Hematopoietic multipotent progenitor cell treated with erythropoietin and hydrocortisone succinate and interleukin-3 and kit ligand, for 8 days (in vitro differentiated cells): ENCODE data around the gene RBM15.
A peak's percentile ranks its signal among the peaks of the same experiment; 100 is the strongest.

ENCODE experiments used
- DNase-seq: peaks from one replicate; pipeline ENCODE4 v3.0.0-alpha.2; 2015

Gene RBM15

DNA sequence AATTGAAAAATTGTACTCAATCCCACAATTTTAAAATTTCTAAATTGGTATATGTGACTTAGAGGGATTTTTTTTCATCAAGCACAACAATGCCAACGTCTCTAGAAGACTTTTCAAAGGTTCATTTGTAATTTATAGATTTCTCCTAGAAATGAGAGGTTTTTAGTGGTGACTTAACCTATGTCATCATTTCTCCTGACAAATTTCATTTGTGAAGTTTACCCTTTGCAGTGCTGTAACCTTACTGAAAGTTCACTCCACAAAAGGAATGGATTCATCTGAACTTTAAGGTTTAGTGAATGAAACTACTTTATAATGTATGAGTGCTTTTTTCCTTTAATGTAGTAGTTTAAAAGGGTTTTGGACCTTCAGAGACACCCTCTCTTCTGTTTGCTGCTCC, 16.1 kb downstream of the RBM15 start:
- DNase-seq, result no peak

DNA sequence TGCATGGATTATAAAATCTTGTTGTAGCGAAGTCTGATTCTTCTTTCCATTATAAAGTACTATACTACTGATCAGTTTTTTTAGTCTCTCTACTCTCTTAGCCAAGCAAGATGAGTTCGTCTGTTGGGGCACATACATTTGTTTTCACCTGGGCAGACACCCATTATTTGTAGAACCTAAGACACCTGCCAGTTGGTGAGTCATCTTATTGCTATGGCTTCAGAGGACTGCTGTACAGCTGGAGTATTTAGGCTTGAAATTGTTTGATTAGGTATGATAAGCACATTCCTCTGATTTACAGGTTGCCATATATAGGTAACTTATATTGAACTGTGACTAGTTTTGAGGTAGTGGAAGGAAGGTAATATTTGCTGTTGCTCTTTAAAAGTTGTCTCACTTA, 17.2 kb downstream of the RBM15 start:
- no peak for DNase-seq

DNA sequence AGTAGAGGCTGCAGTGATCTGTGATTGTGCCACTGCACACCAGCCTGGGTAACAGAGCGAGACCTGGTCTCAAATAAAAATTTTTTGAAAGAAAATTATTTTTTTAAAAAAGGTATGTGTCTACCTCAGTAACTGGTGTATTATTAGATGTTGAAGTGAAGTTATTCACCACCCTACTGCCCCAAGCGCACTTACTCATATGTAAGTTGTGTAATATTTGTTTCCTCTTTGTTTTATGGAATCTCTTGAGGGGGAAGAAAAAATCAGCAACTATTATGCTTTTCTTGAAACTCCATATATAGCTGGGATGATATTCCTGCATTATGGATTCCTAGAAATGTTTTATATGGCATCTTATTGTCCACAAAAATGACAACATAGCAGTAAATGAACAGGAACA, 21.3 kb downstream of the RBM15 start:
- no peak for DNase-seq

DNA sequence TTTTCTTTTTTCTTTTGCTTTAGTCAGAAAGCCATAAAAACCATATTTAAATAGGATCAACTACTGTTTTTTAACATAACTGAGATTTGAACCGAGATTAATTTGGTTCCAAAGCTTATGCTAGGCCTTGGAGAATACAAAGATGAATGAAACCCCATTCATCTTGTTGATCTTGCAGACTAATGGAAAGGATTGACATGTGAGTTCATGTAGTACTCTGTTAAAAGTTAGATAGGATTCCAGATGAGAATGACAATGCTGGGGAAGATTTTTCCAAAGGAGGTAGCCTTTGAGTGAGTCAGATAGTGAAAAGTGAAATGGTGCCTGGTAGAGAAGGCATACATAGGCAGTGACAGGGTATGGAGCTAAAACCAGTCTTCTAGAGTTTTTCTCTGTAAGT, 22.7 kb downstream of the RBM15 start:
- no peak for DNase-seq

DNA sequence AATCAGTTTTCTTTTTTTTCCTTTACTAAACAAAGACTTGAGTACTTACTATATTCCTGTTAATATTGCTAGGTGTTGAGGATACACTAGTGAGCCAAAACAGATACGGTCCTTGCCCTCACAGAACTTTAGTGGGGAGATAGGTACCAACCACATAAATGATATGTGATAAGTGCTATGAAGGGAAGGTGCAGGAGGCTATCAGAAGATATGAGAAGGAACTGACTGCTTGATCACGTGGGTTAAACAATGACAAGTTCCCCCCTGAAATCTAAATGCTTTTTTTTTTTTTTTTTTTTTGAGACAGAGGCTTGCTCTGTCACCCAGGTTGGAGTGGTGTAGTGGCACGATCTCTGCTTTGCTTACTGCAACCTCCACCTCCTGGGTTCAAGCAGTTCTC, 25.0 kb downstream of the RBM15 start:
- DNase-seq, result peak; percentile 70

DNA sequence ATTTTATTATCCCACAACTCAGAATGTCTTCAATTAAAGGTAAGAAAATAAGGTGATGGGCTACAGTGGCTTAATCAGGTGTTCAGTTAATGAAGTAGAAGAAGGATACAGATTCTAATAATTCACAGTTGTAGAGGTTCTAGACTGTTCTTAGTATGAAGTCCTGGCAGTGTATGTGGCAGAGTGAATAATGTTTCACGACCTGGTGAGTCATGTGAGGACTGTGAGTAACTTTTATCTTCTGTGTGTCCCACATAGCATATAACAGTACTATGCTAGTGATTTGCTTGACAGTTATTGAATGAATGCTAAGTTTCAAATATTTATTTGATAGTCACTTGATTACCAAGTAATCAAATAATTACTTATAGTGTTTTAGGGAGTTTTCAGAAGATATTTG, 31.6 kb downstream of the RBM15 start:
- DNase-seq, result peak; percentile 18

DNA sequence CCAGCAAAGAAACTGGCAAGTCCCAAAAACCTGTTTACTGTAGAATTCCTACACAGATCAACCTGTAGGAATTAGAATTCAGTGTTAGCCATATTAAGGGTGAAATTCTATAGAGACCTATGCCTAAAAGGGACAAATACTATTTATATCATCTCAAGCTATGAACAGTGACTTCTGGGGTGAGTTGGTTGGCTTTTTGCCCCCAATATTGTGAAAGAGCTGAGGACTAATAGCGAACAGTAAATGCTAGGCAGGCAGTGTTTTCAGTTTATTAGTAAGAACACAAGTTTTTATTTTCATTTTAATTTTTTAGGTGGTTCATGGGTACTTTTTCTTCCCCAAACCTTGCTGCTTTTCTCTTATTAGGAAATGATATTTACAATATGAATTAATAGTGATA, 36.3 kb downstream of the RBM15 start:
- no peak for DNase-seq

DNA sequence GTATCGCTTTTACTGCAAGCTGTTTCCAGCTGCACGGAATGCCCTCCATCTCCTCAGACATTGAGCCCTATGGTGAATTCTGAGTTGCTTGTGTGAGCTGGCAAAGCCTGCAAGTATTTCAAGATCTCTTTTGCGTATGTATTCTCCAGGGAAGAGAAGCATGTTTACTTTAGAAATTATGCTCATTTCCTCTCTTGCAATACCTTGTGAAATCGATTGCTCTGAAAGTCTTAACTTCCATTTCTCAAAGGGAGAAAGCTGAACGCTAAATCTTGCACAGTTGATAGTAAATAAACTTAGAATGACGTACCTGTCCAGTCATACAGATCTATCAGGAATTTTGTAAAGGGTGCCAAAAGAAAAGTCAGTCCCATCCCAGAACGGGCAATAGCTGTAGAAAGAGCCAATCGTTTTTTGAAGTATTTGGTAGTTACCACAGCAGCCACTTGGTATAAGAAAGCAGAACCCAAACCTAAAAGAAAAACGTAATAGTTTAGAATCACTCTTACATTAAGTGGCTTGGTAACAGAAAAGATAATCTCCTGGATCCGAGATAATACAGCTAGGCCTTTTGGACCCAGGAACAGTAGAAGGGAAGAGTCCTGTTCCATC, 41.6 kb downstream of the RBM15 start:
- no peak for DNase-seq

DNA sequence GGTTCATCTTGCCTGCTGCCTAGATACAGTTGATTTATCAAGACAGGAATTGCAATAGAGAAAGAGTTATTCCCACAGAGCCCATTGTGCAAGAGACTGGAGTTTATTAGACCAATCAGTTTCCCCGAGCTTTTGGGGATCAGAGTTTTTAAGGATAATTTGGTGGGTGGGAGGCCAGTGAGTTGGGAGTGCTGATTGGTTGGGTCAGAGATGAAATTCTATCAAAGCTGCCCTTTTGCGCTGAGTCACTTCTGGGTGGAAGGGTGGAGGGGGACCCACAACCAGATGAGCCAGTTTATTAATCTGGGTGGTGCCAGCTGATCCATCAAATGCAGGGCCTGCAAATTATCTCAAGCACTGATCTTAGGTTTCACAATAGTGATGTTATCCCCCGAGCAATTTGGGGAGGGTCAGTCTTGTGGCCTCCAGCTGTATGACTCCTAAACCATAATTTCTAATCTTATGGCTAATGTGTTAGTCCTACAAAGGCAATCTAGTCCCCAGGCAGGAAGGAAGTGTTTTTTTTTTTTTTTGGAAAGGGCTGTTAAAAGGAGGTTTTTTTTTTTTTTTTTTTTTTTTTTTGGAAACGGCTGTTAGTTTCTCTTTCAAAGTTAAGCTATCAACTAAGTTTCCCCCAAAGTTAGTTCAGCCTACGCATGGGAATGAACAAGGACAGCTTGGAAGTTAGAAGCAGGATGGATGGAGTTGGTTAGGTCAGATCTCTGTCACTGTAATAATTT, 44.2 kb downstream of the RBM15 start:
- DNase-seq, result no peak

DNA sequence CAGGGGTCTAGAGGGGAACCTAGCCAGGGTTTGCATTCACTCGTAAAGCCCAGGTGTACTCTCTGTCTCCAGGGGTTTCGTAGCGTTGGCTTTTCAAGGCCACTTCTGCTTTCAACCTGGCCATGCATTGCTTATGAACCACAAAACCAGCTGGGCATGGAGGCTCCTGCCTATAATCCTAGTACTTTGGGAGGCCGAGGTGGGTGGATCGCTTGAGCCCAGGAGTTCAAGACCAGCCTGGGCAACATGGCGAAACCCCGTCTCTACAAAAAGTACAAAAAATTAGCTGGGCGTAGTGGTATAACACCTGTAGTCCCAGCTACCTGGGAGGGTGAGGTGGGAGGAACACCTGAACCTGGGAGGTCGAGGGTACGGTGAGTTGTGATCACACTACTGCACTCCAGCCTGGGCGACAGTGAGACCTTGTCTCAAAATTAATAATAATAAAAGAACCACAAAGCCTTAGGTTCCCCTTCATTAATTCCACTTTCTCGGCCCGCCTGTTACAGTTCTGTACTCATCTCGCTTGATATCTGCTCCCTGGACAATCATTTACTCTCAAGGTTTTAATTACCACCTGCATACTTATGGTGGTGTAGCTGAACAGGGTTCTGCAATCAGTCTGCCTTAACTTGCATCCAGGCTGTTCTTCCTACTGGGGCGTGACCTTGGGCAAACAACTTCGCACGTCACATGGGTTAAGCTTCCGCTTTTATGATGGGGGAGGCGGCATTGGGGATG, 45.6 kb downstream of the RBM15 start:
- no peak for DNase-seq

DNA sequence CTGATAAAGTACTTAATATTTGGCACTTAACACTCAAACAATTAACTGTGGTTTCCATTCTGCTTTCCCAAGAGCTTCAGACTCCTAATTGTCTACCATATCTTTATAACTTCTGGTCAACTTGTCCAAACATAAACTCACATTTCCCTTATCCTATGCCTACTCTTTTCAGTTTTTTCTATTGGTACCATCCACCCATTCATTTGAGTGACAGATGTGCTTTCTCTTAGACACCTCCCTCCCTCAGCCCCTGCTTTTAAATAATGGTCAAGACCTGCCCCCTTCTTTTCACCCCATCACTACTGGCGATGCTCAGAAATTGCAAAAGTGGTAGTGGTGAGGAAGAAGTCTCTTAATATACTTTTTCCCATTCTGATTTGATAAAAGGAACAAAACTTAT, 46.2 kb downstream of the RBM15 start:
- DNase-seq, result no peak

DNA sequence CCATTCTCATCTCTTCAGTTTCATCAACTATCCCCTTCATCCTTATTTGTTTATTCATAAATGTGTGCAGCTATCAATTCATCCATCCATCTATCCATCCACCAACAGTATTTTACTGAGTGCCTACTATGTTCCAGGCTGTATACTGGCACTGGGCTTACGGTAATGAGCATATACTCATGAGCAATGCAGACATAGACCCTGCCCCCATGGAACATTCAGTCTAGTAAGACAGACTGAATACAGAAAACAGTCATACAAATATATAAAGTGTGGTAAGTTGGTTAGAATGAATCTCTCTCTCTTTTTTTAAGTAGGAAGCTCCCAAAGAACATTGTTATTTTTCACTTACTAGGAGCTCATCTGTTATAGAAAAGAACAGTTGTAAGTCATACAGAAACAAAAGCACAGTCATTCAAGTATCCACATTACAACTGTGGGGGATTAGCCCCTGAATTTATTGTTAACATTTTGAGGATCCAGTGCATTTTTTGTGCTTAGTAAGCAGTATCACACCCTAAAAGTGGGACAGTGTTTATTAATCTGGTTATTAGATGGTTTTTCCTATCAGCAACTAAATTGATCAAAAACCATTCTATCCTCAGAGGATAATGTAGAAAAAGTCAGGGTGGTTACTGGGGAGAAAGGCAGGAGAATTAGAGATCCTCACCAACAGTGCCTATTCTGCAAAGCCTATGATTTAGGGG, 48.0 kb downstream of the RBM15 start:
- no peak for DNase-seq

DNA sequence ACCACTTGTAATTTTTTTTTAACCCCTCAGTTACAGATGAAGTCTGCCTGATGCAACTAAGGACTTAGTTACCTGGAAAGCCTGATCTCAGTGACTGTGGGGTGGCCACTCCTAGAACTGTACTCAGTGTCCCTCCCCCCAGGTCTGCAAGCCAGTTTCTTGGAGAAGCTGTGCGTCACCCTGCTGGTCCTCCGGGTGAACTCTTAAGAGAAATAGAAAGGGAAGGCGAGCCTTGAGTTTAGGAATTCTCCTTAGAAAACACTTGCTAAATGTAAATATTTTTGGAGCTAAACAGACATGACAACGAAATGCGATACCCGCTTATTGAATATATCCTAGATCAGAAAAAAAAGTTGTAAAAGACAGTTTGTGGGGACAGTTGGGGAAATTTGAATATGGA, 50.9 kb downstream of the RBM15 start:
- no peak for DNase-seq

DNA sequence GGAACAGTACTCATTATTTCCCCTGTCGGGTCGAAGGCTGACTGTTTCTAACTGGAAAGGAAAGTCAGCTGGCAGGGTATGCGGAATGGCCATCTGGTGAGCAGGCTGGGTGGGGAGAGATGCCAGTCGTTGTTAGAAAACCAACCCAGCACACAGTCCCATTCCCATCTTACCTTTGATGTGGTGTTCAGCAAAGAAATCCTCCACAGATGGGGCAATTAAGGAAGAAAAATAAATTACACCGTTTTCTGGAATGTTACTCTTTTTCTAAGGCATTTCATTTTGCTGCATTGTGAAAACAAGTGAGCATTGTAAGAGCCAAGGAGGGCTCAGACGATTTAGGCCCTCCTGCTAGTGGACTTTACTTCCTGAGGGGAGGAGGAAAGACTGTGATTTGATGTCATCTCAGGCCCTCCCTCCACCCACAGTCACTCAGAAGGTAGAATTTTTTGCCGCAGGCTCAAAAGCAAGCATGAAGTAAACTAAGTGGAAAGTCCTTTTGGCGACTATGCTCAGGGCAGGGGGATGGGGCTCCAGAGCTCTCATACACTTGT, 51.6 kb downstream of the RBM15 start, which contains the start of gene SLC16A4:
TSS of gene SLC16A4 (minus strand) at position 335 of the 554 bp plus-strand sequence. CDS start 1,703 bp downstream, outside the sequence.
- no peak for DNase-seq

DNA sequence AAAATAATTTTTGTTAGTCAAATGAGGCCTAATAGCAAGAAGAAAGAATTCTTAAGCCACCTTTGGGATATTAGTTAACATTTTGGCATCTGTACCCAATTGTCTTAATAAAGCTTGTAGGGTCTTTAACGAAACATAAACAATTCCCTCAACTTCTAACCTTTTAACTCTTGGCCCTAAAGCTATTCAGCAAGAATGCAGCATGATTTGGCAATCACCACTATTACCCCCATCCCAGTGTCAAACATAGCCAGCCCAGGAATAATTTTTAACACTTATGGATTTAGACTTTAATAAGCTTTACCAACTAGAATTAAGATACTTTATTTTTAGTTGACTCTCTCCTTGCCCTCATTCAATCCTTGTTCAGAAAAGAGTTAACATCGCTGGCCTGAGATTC, 54.1 kb downstream of the RBM15 start:
- no peak for DNase-seq

DNA sequence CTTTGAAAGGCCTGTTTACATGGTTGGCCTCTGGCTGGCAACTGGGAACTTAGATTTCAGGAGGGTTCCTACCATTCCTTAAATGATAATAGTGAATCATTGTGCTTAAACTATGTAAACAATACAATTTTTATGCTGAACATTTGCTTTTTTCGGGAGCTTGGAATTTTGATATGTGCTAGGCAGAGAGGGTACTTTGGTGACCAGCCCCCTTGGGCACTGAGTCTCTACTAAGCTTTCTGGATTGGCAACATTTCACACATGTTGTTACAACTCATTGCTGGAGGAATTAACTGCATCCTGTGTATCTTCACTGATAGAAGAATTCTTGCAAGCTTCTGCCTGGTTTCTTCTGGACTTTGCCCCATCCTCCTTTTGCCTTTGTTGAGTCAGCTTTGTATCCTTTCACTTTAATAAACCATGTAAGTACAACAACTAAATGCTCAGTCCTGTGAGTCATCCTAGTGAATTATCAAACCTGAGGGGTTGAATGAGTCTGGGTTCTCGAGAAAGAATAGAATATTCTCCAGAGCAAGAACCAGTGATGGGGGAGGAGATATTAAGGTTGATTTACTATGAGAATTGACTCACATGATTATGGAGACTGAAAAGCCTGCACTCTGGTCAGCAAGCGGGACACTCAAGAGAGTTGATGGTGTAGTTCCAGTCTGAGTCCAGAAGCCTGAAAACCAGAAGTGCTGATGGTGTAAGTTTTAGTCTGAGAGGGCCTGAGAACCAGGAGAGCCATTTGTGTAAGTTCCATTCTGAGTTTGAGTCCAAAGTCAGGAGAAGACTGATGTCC, 54.7 kb downstream of the RBM15 start:
- DNase-seq, result no peak

DNA sequence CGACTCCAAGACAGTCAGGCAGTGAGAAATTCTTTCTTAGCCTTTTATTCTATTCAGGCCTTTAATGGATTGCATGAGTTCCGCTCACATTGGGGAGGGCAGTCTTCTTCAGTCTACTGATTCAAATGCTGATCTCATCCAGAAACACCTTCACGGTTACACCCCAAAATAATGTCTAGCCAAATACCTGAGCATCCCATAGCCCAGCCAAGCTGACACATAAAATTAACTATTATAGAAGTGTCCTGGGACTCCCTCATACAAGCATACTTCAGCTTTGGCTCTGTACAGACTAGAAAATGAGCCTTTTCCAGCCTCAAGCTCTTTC, 55.3 kb downstream of the RBM15 start:
- DNase-seq, result no peak
